A549 (cell line): ENCODE data around the gene LRRC3. TPM values are rescaled to one million over a fixed set of nuclear protein-coding genes. Genes with fewer than 3 reads are reported as not detected.

Experiments used
- ATAC-seq, 2 experiments: fragments of 200-7000 bp in 1 of 2; fragments of >200 bp in 1 of 2; cut with Nextera tagmentation in 1 of 2; cut with Tn5 transposase in 1 of 2; 3 replicates each; pipeline versions ENCODE4 v1.8.0 to v1.9.1; 2018 to 2020; ENCODE audit warnings: mild to moderate bottlenecking in 1 of 2, moderate library complexity in 1 of 2
- CTCF ChIA-PET: fragments of 300-600 bp; sonication (Branson Sonifier 250); formaldehyde crosslinking; extraction: SDS; loops from one replicate; lab custom pipeline; 2021; ENCODE audit warnings: antibody characterized with exemption, inconsistent platforms; lab: Yijun Ruan, JAX
- POLR2A ChIA-PET: fragments of 350-600 bp; formaldehyde crosslinking; extraction: SDS; loops from one replicate; lab custom pipeline; 2021; ENCODE audit warnings: antibody characterized with exemption, inconsistent platforms; lab: Yijun Ruan, JAX
- DNase-seq, 2 experiments: peaks; one replicate each; pipeline versions ENCODE4 v3.0.0 to v3.0.0-alpha.2; 2011 to 2016; ENCODE audit warnings: low read depth in 1 of 2, low spot score in 1 of 2
- FAIRE-seq: peaks from 2 replicates; lab custom pipeline; 2011; peaks lifted over from hg19 to GRCh38; lab: Jason Lieb, UNC
- H3K27ac ChIP-seq, 2 experiments: fragments of >200 bp; sonication (Bioruptor Twin); formaldehyde crosslinking; 3 replicates each; pipeline ENCODE4 v1.5.1; 2016 to 2017
- H3K4me1 ChIP-seq: fragments of >200 bp; sonication (Bioruptor Twin); formaldehyde crosslinking; 3 replicates; pipeline ENCODE4 v1.6.1; 2016
- H3K4me2 ChIP-seq: fragments of >200 bp; sonication (Bioruptor Twin); formaldehyde crosslinking; 3 replicates; pipeline ENCODE4 v1.6.1; 2016
- H3K4me3 ChIP-seq: fragments of >200 bp; sonication (Bioruptor Twin); formaldehyde crosslinking; 3 replicates; pipeline ENCODE4 v1.5.1; 2016
- H3K9me3 ChIP-seq: fragments of >200 bp; sonication (Bioruptor Twin); formaldehyde crosslinking; 3 replicates; pipeline ENCODE4 v1.6.1; 2016
- CBX2 ChIP-seq: fragments of 200-600 bp; sonication (generic); IDR thresholded peaks from 2 replicates; pipeline ENCODE4 v1.6.1; 2016; ENCODE audit warnings: low read depth, mild to moderate bottlenecking, borderline replicate concordance
- CEBPB ChIP-seq, 2 experiments: fragments of >200 bp in 1 of 2; sonication (Bioruptor Twin) in 1 of 2; formaldehyde crosslinking in 1 of 2; IDR thresholded peaks; 2 replicates each; pipeline ENCODE4 v1.6.1; 2012 to 2016
- CHD4 ChIP-seq: fragments of 200-600 bp; sonication (generic); IDR thresholded peaks from 2 replicates; pipeline ENCODE4 v1.6.1; 2016; ENCODE audit warnings: antibody characterized with exemption, mild to moderate bottlenecking, borderline replicate concordance
- ESRRA ChIP-seq: fragments of 150-350 bp; IDR thresholded peaks from 2 replicates; pipeline ENCODE4 v1.6.1; 2014; ENCODE audit warnings: mild to moderate bottlenecking, low read length, borderline replicate concordance
- FOSB ChIP-seq: fragments of 250-450 bp; sonication (Bioruptor Pico); IDR thresholded peaks from 2 replicates; pipeline ENCODE4 v1.5.0; 2020; ENCODE audit warnings: mild to moderate bottlenecking, moderate library complexity
- FOXS1 ChIP-seq: fragments of 250-450 bp; sonication (Bioruptor Pico); IDR thresholded peaks from 2 replicates; pipeline ENCODE4 v1.5.0; 2020; ENCODE audit warnings: mild to moderate bottlenecking, moderate library complexity
- HDAC2 ChIP-seq: fragments of 200-600 bp; sonication (generic); IDR thresholded peaks from 2 replicates; pipeline ENCODE4 v1.6.1; 2016
- HEYL ChIP-seq: fragments of 250-450 bp; sonication (Bioruptor Pico); IDR thresholded peaks from 2 replicates; pipeline ENCODE4 v1.8.0; 2021; ENCODE audit warnings: mild to moderate bottlenecking, moderate library complexity
- HOXB5 ChIP-seq: fragments of 250-450 bp; sonication (Bioruptor Pico); IDR thresholded peaks from 2 replicates; pipeline ENCODE4 v1.5.0; 2020; ENCODE audit warnings: mild to moderate bottlenecking, moderate library complexity
- JUNB ChIP-seq: fragments of >200 bp; sonication (Bioruptor Twin); formaldehyde crosslinking; IDR thresholded peaks from 2 replicates; pipeline ENCODE4 v1.6.1; 2016
- MAZ ChIP-seq: fragments of 150-350 bp; IDR thresholded peaks from 2 replicates; pipeline ENCODE4 v1.6.1; 2014; ENCODE audit warnings: antibody characterized with exemption, low read depth, low read length, borderline replicate concordance
- MYC ChIP-seq: IDR thresholded peaks from 2 replicates; pipeline ENCODE4 v1.6.1; 2012; ENCODE audit warnings: mild to moderate bottlenecking, inconsistent platforms, low read length, improper control_type of control experiment, borderline replicate concordance
- NFE2L2 ChIP-seq: fragments of 150-350 bp; conservative IDR thresholded peaks from 2 replicates; pipeline ENCODE4 v1.6.1; 2014; ENCODE audit warnings: low read length
- NPAS2 ChIP-seq: fragments of 250-450 bp; sonication (Bioruptor Pico); IDR thresholded peaks from 2 replicates; pipeline ENCODE4 v1.8.0; 2022; ENCODE audit warnings: mild to moderate bottlenecking, moderate library complexity, borderline replicate concordance
- PBX3 ChIP-seq: IDR thresholded peaks from 2 replicates; pipeline ENCODE4 v1.6.1; 2012
- PHF8 ChIP-seq: fragments of 200-600 bp; sonication (generic); IDR thresholded peaks from 2 replicates; pipeline ENCODE4 v1.6.1; 2016; ENCODE audit warnings: low read depth, mild to moderate bottlenecking, antibody characterized with exemption, moderate library complexity, borderline replicate concordance
- POLR2A ChIP-seq: IDR thresholded peaks from 2 replicates; pipeline ENCODE4 v1.6.1; 2012; ENCODE audit warnings: mild to moderate bottlenecking, low read length
- POLR2AphosphoS2 ChIP-seq: conservative IDR thresholded peaks from 2 replicates; pipeline ENCODE4 v1.6.1; 2012; ENCODE audit warnings: low read length, improper control_type of control experiment, inconsistent platforms
- RAD21 ChIP-seq, 2 experiments: fragments of >200 bp in 1 of 2; sonication (Bioruptor Twin) in 1 of 2; formaldehyde crosslinking in 1 of 2; IDR thresholded peaks in 1 of 2; conservative IDR thresholded peaks in 1 of 2; 2 replicates in 1 of 2; 3 replicates in 1 of 2; pipeline ENCODE4 v1.6.1; 2012 to 2018; ENCODE audit warnings: inconsistent platforms in 1 of 2
- RFX5 ChIP-seq: fragments of 450-650 bp; IDR thresholded peaks from 2 replicates; pipeline ENCODE4 v1.7.1; 2014; ENCODE audit warnings: antibody characterized with exemption, mild to moderate bottlenecking, moderate library complexity
- RNF2 ChIP-seq: fragments of 200-600 bp; sonication (generic); IDR thresholded peaks from 2 replicates; pipeline ENCODE4 v1.6.1; 2016; ENCODE audit warnings: low read depth, mild to moderate bottlenecking, antibody characterized with exemption, moderate library complexity, borderline replicate concordance
- SMC3 ChIP-seq: fragments of >200 bp; sonication (Bioruptor Twin); formaldehyde crosslinking; IDR thresholded peaks from 3 replicates; pipeline ENCODE4 v1.6.1; 2018; ENCODE audit warnings: inconsistent platforms
- USF2 ChIP-seq: fragments of 450-650 bp; IDR thresholded peaks from 2 replicates; pipeline ENCODE4 v1.6.1; 2014; ENCODE audit warnings: antibody characterized with exemption
- ZC3H11A ChIP-seq: fragments of 450-650 bp; IDR thresholded peaks from 2 replicates; pipeline ENCODE4 v1.6.1; 2014; ENCODE audit warnings: antibody characterized with exemption, mild to moderate bottlenecking
- ZFP36 ChIP-seq: fragments of 450-650 bp; IDR thresholded peaks from 2 replicates; pipeline ENCODE4 v1.6.1; 2014; ENCODE audit warnings: borderline replicate concordance; ENCODE audit not compliant: partially characterized antibody
- ZNF302 ChIP-seq: fragments of 250-450 bp; sonication (Bioruptor Pico); IDR thresholded peaks from 2 replicates; pipeline ENCODE4 v1.9.0; 2021; ENCODE audit warnings: inconsistent platforms, mild to moderate bottlenecking, moderate library complexity
- WGBS: methylation state at CpG from one replicate; pipeline ENCODE4 v1.1.6; 2017; ENCODE audit errors: missing lambda C conversion rate; 5-methylcytosine and 5-hydroxymethylcytosine counted together
- polyA plus RNA-seq, 4 experiments: library from polyadenylated mRNA; depleted of rRNA in 3 of 4; stranded (reverse); fragments of >200 nt; fragmentation: RNase III in 1 of 4; extraction: RNeasy Plus Mini Kit Qiagen cat#74134 plus additional on column Dnase treatment in 1 of 4; gene quantifications; 2 replicates in 3 of 4; 3 replicates in 1 of 4; pipeline ENCODE4 v1.2.3, GENCODE V29; 2011 to 2017

The LRRC3 gene
- polyA plus RNA-seq, 2 of the 4 experiments (the other 2 are of a cell fraction), result 0.59 to 1.1 TPM

- TF ChIP-seq RFX5 (no peak), HOXB5 (CRISPR knock-in tag) (no peak), POLR2AphosphoS2 (no peak), PHF8 (no peak), SMC3 (no peak)
- no peak overlapping the region for H3K4me3 ChIP-seq
- H3K4me2 ChIP-seq, result no peak overlapping the region
- H3K4me1 ChIP-seq, result no peaks in the 10 kb centered on the region
- WGBS, result 79% methylated on average over 7 of the region's 9 CpGs
- FAIRE-seq, result no peak
- CTCF ChIA-PET, result interaction anchor here (0.8 kb wide), 1 partner anchor 271 kb away, joined by 3 read pairs; no protein-coding TSS in a partner anchor
- ATAC-seq, result no peak
- H3K9me3 ChIP-seq, result no peaks in the 10 kb centered on the region
- POLR2A ChIA-PET, result no interaction called here
- no peak for DNase-seq
- H3K27ac ChIP-seq, result no peak overlapping the region
Observed at GRCh38 chr21:44508426-44508710, 53.1 kb downstream of the LRRC3 start.

GRCh38 chr21:44508711-44509445 lies 53.6 kb downstream of the LRRC3 start:
- H3K9me3 ChIP-seq, result no peaks in the 10 kb centered on the region
- H3K27ac ChIP-seq, result no peak overlapping the region
- ATAC-seq, result no peak
- no peak for FAIRE-seq
- TF ChIP-seq FOXS1 (CRISPR knock-in tag), result no peak
- no peak for TF ChIP-seq MYC
- no peak for TF ChIP-seq FOSB (CRISPR knock-in tag)
- no peak for TF ChIP-seq RFX5
- no peak for TF ChIP-seq HEYL (CRISPR knock-in tag)
- TF ChIP-seq HOXB5 (CRISPR knock-in tag), result no peak
- TF ChIP-seq RNF2, result no peak
- no peak for TF ChIP-seq ZC3H11A
- no peak for TF ChIP-seq POLR2A
- no peak for TF ChIP-seq USF2
- no peak for TF ChIP-seq PHF8
- 83% methylated on average over 19 of the region's 30 CpGs for WGBS
- DNase-seq, result no peak
- no peaks in the 10 kb centered on the region for H3K4me1 ChIP-seq
- CTCF ChIA-PET, result interaction anchor here (0.6 to 2.4 kb wide), 4 partner anchors 234 to 285 kb away, joined by 3 to 14 read pairs (median 3); no protein-coding TSS in a partner anchor
- H3K4me3 ChIP-seq, result no peak overlapping the region
- POLR2A ChIA-PET, result no interaction called here
- no peak overlapping the region for H3K4me2 ChIP-seq

GRCh38 chr21:44509539-44509938 lies 54.2 kb downstream of the LRRC3 start:
- no peak for FAIRE-seq

GRCh38 chr21:44510109-44510507 lies 54.8 kb downstream of the LRRC3 start:
- Histone ChIP-seq H3K4me3 (no peak overlapping the region), H3K4me1 (no peaks in the 10 kb centered on the region), H3K9me3 (no peaks in the 10 kb centered on the region), H3K4me2 (no peak overlapping the region), H3K27ac (no peak overlapping the region)
- TF ChIP-seq NPAS2 (CRISPR knock-in tag) (no peak), CEBPB (IDR thresholded peaks at IDR 0.05) (no peak), ESRRA (no peak), CHD4 (no peak), CBX2 (no peak), ZNF302 (no peak), RAD21 (conservative IDR thresholded peaks at IDR 0.05 in 1 of 2, IDR thresholded peaks at IDR 0.05 in 1 of 2) (no peak), SMC3 (no peak), PBX3 (no peak), HDAC2 (no peak), MAZ (no peak), FOSB (CRISPR knock-in tag) (no peak), NFE2L2 (no peak), JUNB (no peak)
- no peak for FAIRE-seq
- ChIA-PET POLR2A (no interaction called here), CTCF (interaction anchor here (0.7 to 2.4 kb wide), 17 partner anchors 8 to 619 kb away, joined by 3 to 14 read pairs (median 4); no protein-coding TSS in a partner anchor)
- no peak for DNase-seq
- no peak for ATAC-seq
- WGBS, result 17% methylated on average over 2 of the region's 18 CpGs

More at GRCh38 chr21:44509539-44509938, 54.2 kb downstream of the LRRC3 start:
- ChIA-PET POLR2A (no interaction called here), CTCF (interaction anchor here (0.6 to 2.4 kb wide), 17 partner anchors 8 to 619 kb away, joined by 3 to 14 read pairs (median 4); no protein-coding TSS in a partner anchor)
- no peak overlapping the region for H3K4me2 ChIP-seq
- peak; percentile 65 to 73; a peak in 5 of 6 replicates for ATAC-seq
- peak in 1 of 2 experiments; percentile 39 for DNase-seq
- TF ChIP-seq ZFP36 (peak; percentile 77), ESRRA (no peak)
- H3K4me1 ChIP-seq, result no peaks in the 10 kb centered on the region
- H3K4me3 ChIP-seq, result no peak overlapping the region
- 72% methylated on average over 12 of the region's 12 CpGs for WGBS
- no peak overlapping the region for H3K27ac ChIP-seq
- no peaks in the 10 kb centered on the region for H3K9me3 ChIP-seq
